NCI-H1092 (cell line): ENCODE data around the gene DNAL4.

Experiments
- DNase-seq: peaks from one replicate; lab custom pipeline; 2025; lab: John Stamatoyannopoulos, UW

DNAL4 gene

DNA sequence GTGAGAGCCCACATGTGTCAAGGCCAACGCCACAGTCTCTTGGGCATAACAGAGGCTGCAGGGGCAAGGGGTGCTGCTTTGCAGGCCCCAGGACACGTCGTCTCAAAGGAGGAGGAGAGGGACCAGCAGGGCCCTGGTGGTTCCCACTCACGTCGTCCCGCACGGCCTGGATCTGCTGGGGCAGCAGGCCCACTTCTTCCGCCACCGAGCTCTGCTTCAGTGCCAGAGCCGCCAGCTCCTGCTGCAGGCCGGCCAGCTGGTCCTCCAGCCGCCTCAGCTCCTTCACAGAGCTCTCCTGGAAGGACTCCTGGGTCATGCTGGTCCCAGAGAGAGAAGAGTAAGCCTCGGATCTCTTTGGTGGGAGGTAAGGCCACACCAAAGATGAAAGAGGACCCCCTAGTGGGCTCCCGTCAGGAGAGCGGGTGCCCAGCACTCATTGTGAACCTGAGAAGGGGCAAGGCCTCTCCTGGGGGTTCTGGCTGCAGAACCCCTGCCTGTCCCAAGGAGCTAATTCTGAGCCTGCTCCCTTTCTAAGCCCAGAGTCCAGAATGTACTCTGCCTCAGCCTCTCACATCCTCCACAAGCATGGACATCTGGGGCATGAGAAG is 53.7 kb downstream of the DNAL4 start:
- DNase-seq, result no peak

DNA sequence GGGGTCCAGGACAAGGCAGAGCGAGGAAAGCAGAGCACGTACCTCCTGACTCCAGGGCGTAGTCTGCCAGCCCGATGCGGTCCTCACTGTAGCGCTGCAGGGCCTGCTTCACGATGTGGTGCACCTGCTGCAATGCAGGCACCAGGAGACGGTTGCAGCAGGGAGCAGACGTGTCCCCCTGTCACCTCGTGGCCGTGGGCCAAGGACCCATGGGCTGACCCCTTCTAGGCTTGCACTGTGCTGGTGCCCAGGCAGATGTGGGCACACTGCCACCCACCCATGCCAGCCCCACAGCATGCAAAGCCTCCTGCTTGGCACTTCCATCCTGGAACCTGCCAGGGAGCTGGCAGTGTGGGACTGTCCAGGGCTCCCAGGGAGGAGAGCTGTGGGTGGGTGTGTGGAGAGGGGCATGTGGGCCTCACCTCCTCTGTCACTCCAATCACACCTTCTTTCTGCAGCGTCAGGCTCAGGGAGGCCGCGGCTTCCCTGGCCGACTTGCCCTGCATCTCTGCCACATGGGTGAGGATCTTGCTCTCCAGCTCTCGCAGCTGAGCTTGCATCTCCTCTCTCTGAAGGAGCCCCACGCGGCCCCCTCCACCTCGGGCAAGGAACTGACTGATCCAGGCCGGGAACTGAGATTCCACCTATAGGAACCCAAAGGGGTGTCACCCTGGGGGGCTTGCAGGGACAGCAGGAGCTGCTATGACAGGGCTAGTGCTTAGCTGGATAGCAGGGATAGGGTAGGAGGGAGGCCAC is 54.5 kb downstream of the DNAL4 start:
- no peak for DNase-seq

DNA sequence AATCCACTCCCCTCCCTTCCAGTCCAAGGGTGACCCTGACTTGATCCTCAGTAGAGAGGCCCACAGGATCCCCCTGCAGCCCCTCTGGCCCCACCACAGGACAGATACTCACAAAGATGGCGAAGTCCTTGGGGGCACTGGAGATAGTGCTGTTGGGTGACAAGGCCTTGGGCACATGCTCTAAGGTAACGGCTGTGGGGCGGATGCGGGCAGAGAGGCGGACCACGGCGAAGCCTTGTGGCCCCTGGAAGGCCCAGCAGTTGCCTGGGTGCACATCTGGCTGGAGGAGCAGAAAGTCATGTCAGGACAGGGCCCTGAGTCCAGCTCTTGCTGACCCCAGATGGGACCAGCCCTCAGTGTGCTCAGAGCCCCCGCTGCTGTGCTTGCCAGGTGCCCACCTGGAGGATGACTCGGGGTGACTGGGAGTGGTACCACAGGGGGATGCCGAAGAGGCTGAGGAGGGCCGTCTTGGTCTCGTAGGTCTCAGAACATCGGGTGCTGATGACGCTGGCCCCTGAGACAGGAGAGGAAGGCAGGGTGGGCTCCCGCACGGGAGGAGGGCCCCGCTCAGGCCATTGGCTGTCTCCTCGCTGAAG is 55.4 kb downstream of the DNAL4 start:
- no peak for DNase-seq

DNA sequence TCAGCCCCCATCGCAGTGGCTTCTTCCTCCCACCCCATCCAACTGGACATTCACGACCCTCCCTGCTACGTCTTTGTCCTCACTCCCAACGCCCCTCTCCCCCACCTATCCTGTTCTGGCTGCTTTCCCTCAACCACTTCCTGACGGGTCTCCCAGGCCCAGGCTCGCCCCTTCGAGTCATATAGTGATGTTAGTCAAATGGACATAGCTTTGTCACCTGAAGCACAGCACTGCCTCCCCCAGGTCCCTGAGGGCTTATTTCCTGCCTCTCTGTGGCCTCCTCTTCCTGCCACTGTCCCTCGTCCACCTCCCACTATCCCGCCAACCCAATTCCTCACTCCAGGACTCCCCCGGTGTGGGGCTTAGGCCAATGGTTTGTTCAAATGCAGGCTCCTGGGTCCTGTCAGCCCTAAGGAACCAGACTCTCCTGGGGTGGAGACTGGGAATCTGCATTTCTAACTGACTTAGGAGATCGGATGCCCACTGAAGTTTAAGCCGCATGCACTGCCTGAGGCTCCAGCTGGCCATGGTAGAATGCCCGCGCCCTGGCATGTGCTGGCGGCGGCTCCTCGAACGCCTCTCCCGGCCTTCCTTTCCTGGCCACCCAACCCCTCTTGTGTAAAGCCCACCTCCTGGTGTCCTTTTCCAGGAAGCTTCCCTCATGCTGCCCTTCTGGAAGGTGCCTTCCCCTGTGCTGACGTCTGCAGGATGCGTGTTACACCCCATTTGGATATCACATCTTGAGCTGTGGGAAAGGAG is 56.5 kb downstream of the DNAL4 start:
- DNase-seq, result no peak

DNA sequence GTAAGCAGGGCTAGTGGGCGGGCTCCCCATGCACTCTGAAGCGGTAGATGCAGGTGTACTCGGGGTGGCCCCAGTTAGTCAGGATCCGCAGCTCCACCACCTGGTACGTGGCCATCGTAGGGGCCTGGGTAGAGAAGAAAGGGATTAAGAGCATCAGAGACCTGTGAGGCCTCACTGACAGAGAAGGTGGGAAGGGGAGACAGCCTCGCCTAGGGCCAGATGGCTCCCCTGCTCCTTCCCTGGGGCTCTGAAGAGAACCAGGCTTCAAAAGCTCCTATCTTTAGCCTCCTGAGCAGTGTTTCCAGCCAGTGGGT is 57.7 kb downstream of the DNAL4 start:
- DNase-seq, result no peak

GRCh38 chr22:38735465-38736256 is 58.3 kb downstream of the DNAL4 start:
- DNase-seq, result no peak

DNA sequence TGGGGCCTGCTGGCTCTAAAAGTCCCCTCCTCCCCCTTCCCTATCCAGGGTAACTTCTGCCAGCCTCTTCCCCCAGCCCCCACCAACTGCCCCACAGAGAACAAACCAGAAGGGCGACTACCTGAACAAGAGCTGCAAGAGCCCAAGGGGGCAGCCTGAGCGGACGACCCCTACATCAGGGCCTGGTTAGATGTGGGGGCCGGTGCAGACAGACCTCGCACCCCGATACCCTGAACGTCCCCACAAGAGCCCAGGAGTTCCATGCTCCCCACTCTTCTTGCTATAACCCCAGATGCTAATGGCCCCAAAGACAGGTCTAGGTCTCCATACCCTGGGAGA is 58.8 kb downstream of the DNAL4 start:
- no peak for DNase-seq

DNA sequence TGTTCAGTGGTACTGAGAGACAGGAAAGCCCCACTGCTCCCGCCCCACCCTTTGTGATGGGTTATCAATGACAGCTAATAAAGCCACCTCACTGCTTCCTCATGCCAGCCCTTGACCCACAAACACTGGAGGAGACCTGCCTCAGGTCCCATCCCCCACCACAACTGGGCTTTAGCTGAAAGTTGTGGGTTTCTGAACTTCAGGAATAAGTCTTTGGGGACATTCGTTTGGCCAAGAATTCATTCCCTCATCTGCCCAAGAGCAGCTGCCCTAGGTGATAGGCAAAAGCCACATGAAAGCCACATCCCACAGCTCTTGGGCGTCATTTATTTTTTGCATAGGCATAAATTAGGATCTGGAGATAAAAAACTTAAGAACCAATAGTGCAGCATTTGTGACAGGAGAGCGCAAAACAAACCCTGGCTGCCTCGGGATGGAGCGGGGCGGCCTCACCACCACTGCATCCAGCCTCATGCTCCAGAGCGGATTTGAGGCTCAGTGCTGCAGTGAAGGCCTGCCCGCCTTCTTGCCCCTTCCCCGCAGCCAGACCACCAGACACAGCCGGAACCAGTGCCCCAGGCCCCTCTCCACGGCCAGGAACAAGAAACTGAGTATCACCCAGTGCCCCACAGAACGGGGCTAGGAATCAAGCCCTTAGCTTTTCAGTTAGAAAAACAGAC is 59.4 kb downstream of the DNAL4 start:
- DNase-seq, result no peak

DNA sequence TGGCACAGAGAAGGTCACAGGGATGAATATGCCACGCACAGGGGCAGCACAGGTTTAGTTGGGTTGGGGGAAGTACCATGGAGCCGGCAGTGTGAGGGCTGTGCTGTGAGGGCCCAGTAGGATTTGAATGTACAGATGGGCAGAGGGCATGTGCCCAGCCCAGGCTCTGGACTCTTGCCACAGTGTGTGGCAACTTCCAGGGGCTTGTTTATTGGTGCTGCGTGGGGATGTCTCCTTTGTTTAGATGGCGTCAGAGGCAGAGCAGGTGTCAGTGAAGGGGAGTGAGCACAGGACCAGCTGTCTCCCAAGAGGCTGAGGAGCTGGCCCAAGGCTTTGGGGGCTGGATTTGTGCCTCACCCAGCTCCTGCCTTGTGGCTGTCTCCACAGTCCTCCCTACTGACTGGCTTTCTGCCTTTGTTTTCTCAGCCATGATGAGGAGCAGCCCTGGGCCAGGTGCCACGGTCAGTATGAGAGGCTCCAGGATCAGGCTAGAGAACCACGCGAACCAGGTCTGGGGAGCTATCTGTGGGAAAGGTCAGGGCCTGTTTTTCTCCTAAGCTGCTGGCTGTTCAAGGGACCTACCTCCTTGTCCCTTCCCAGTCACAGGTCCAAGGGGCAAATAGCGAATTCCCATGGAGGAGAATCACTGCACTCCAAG is 60.1 kb downstream of the DNAL4 start:
- peak; percentile 89 for DNase-seq

DNA sequence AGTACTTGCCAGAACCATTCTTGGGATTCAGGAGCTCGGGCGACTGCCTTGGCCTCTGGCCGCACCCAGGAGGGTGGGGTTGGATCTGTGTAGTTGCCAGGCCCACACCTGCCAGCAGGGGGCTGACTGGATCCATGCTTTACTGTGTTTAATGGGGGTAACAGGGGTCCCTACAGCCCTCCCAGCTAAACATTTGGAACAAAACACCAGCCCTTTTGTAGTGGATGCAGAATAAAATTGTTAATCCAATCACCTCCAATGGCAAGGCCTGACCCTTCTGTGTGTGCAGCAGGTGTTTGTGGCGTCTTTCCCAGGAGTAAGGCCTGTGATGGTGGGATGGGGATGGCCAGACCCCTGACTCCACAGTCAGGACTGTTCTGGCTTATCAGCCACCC is 60.6 kb downstream of the DNAL4 start:
- peak; percentile 36 for DNase-seq

DNA sequence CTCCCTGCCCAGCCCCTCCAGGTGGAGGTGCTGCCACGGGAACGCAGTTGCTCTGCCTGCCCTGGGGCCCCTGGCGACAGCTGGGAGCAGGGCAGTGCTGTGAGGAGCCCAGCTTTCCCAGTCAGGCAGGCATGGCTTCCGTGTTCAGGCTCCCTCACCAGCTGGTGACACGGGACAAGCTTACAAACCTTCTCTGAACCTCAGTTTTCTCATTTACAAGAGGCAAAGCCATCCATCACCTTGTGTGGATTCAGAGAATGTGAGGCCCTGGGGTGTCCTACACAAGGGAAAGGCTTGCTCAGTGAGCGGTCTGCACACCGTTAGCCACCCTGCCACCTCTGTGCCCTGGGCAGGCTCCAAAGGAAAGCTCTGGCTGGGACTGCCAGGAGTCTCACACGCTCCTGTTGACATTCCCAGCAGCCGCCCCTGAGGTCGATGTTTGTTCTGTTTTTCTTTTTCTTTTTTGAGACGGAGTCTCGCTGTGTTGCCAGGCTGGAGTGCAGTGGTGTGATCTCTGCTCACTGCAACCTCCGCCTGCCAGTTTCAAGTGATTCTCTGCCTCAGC is 61.6 kb downstream of the DNAL4 start:
- DNase-seq, result no peak

- no peak for DNase-seq
These were observed 62.2 kb downstream of the DNAL4 start for GRCh38 chr22:38731703-38732161.

DNA sequence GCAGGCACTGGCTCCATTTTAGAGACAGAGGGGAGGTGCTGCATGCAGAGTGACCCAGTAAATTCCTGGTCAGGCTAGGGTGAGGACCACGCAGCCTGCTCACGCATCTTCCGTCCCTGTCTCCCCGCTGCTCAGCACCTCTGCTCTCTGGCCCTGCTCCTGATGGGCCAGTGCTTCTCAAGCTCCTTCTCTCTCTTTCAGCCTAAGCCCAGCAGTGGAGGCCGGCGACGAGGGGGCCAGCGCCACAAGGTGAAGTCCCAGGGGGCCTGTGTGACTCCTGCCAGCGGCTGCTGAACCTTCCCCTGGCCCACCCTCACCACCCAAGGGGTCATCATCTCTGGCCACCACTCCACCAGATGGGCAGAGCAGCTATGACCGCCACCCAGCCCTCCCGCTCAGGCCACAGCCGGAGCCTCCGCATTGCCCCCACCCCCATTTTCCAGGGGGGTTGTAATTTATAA is 63.5 kb downstream of the DNAL4 start:
- no peak for DNase-seq

- DNase-seq, result no peak
These were observed 64.0 kb downstream of the DNAL4 start for GRCh38 chr22:38729946-38730345.

DNA sequence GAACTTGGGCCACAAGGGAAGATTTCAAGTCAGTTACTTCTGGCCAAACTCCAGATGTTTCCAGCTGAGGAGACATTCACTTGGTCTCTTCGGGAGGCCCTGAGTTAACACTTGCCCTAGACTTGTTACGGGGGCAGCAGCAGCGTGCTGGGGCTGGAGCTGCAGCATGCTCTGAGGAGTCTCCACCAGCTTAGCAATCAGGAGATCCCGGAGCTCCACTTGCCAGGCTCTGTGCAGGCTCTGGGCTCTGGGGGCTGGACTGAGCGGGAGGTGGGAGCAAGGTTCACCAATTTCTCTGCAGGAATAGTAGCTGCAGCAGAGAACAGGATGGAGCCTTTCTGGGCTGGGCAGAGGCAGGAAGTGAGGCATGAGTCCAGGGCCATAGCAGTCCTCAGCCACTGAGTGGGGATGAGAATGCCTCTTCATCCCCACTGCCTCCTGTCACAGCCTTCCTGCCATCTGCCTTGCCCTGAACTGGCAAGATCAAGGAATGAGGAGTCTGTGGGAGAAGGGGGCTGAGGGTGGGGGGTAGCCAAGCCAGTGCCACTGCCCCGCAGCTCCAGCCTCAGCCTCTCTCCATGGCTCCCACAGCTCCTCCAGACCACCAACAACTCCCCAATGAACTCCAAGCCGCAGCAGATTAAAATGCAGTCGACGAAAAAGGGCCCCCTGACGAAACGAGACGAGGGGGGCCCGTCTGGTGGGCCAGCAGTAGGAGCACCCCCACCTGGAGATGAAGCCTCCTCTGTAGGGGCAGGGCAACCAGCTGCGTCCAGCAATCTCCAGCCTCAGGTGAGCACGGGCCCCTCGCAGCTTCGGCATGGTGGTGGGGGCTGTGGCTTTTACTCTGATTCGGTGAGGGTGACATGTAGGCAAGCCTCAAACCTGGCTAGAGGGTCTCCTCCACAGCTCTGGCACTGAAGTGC is 64.8 kb downstream of the DNAL4 start:
- no peak for DNase-seq
